Glutamatergic neuron (in vitro differentiated cells): ENCODE results near the gene MICAL3. TPM values are rescaled to one million over a fixed set of nuclear protein-coding genes. Genes with fewer than 3 reads are reported as not detected.

Experiments
- DNase-seq: peaks from one replicate; pipeline ENCODE4 v3.0.0; 2022
- H3K27ac Mint-ChIP-seq: one replicate; pipeline ENCODE4 v1.8.0; 2020; ENCODE audit warnings: mild to moderate bottlenecking, mixed read lengths, inconsistent platforms; ENCODE audit not compliant: unreplicated experiment
- H3K27me3 Mint-ChIP-seq: one replicate; pipeline ENCODE4 v1.8.0; 2020; ENCODE audit warnings: mild to moderate bottlenecking, moderate library complexity, mixed read lengths, inconsistent platforms; ENCODE audit not compliant: unreplicated experiment
- H3K36me3 Mint-ChIP-seq: one replicate; pipeline ENCODE4 v1.8.0; 2020; ENCODE audit warnings: mild to moderate bottlenecking, mixed read lengths, inconsistent platforms; ENCODE audit not compliant: unreplicated experiment
- H3K4me1 Mint-ChIP-seq: one replicate; pipeline ENCODE4 v1.8.0; 2020; ENCODE audit warnings: mild to moderate bottlenecking, low read depth, mixed read lengths, inconsistent platforms; ENCODE audit not compliant: unreplicated experiment
- H3K4me3 Mint-ChIP-seq: one replicate; pipeline ENCODE4 v1.8.0; 2020; ENCODE audit warnings: mild to moderate bottlenecking, mixed read lengths, inconsistent platforms; ENCODE audit not compliant: unreplicated experiment
- H3K9me3 Mint-ChIP-seq: one replicate; pipeline ENCODE4 v1.8.0; 2020; ENCODE audit warnings: mild to moderate bottlenecking, moderate library complexity, mixed read lengths, inconsistent platforms; ENCODE audit not compliant: unreplicated experiment
- total RNA-seq: library from RNA; stranded (reverse); fragmentation: NEBNext Ultra II Directional; extraction: Animal tissue kit (Norgen Biotek cat#: 25700); gene quantifications from one replicate; pipeline ENCODE4 v1.2.1, GENCODE V29; 2021; ENCODE audit not compliant: unreplicated experiment
- TF ChIP-seq, protein P1 (sequence below): fragments of 200-600 bp; sonication (generic); IDR thresholded peaks from one replicate; pipeline ENCODE4 v1.5.0; 2021; ENCODE audit not compliant: partially characterized antibody, unreplicated experiment

The MICAL3 gene
- total RNA-seq, 1 donor from 2014 or later = 132 TPM

DNA sequence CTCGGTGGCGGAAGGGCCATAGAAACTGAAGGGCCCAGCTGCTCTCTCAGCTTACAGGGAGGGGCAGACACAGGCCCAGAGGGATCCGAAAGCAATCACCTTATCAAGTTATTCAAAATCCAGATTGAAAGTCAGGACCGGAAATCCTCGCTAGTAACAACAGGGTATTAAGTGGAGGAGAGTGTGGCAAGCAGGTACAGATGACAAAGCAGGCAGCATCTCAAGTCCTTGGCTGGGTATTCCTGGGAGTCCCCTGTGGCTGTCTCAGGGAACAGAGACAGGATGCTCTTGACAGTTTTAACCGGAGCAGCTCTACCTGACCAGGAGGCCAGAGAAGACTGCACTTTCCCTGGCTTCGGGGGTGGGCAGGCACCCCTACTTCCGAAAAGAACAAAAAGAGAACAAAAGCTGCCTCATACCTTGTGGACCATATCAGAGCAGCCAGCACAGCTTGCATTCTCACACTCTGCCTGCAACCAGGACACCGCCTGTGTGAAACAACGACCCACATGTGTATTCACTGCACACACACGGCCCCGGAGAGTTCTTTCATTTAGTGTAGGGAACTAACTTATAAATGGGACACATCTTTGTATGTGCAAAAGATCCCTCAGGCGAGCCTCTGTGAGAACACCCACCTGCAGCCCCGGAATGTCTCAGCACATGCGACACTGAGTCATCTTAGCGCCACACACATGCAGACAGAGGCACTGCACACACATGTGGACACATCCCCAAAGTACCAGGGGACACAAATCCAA lies 78.3 kb downstream of the MICAL3 start:
- H3K4me3 Mint-ChIP-seq = peak overlapping the region; percentile 77
- peaks cover 12% of the 10 kb centered on the region for H3K27me3 Mint-ChIP-seq
- H3K4me1 Mint-ChIP-seq = peaks cover 82% of the 10 kb centered on the region
- DNase-seq = no peak
- peaks cover 27% of the 10 kb centered on the region for H3K9me3 Mint-ChIP-seq
- TF ChIP-seq, protein P1, sequence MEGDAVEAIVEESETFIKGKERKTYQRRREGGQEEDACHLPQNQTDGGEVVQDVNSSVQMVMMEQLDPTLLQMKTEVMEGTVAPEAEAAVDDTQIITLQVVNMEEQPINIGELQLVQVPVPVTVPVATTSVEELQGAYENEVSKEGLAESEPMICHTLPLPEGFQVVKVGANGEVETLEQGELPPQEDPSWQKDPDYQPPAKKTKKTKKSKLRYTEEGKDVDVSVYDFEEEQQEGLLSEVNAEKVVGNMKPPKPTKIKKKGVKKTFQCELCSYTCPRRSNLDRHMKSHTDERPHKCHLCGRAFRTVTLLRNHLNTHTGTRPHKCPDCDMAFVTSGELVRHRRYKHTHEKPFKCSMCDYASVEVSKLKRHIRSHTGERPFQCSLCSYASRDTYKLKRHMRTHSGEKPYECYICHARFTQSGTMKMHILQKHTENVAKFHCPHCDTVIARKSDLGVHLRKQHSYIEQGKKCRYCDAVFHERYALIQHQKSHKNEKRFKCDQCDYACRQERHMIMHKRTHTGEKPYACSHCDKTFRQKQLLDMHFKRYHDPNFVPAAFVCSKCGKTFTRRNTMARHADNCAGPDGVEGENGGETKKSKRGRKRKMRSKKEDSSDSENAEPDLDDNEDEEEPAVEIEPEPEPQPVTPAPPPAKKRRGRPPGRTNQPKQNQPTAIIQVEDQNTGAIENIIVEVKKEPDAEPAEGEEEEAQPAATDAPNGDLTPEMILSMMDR = no peak
- H3K36me3 Mint-ChIP-seq = no peaks in the 10 kb centered on the region
- H3K27ac Mint-ChIP-seq = peak overlapping the region; percentile 94

- H3K27me3 Mint-ChIP-seq = peaks cover 13% of the 10 kb centered on the region
- peaks cover 27% of the 10 kb centered on the region for H3K9me3 Mint-ChIP-seq
- TF ChIP-seq, protein P1 = no peak
- H3K27ac Mint-ChIP-seq = peak overlapping the region; percentile 94
- no peaks in the 10 kb centered on the region for H3K36me3 Mint-ChIP-seq
- peaks cover 85% of the 10 kb centered on the region for H3K4me1 Mint-ChIP-seq
- DNase-seq = no peak
- H3K4me3 Mint-ChIP-seq = peak overlapping the region; percentile 77
Observed at GRCh38 chr22:17945156-17945887, 79.0 kb downstream of the MICAL3 start.

DNA sequence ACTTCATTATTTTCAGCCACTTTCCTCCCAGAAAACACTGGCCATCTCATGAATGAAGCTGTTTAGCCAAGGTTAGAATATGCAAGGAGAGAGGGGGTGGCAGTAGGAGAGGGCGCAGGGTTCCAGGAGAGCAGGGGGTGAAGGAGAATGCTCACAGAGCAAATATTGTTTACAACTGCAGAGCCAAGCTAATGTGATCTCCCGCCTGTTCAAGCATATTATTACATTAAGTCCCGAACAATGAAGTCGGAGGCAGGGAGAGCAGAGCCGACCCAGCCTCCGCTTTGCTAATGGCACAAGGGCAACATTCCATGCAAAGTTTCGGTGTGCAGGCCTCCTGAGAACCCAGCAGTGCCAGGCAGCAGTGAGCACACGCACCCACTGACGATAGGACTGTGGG lies 80.1 kb downstream of the MICAL3 start:
- H3K4me3 Mint-ChIP-seq = peak overlapping the region; percentile 63
- peaks cover 88% of the 10 kb centered on the region for H3K4me1 Mint-ChIP-seq
- TF ChIP-seq, protein P1 = no peak
- no peak for DNase-seq
- peak overlapping the region; percentile 94 for H3K27ac Mint-ChIP-seq
- peaks cover 11% of the 10 kb centered on the region for H3K27me3 Mint-ChIP-seq
- no peaks in the 10 kb centered on the region for H3K36me3 Mint-ChIP-seq
- H3K9me3 Mint-ChIP-seq = peaks cover 23% of the 10 kb centered on the region

DNA sequence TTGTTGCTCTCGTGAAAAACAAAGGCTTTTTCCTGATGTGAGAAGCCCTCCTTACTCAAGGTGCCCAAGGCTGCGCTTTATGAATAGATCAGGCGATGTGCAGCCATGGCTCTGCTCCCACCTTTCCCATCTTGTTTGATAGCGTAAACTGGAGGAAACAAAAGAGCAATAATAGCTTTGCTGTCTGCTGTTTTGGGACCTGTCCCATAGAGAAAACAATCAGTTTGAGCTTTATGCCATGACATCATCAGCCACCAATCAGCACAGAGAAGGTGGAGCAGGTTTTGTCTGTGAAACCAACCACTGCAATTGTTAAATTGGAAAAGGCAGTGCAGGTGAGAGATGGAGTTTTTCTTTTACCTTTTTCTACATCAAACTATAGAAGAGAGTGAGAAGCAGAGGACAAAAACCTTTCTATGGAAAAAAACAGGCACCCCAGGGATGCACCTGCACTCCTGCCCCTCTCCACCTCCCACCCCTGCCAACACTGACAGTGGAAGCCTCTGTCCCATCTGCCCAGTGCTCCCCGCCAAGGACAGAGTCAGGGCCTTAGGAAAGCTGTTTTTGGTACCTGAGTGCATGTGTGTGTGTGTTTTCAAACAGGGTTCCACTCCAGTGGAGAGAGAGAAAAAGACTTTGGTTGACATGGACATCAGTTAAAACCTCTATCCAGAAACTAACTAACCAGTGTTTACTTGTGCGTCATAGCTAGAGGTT lies 80.7 kb downstream of the MICAL3 start:
- Mint-ChIP-seq H3K27me3 (peaks cover 11% of the 10 kb centered on the region), H3K4me3 (peak overlapping the region; percentile 72), H3K9me3 (peaks cover 23% of the 10 kb centered on the region), H3K4me1 (peaks cover 90% of the 10 kb centered on the region), H3K36me3 (no peaks in the 10 kb centered on the region), H3K27ac (peak overlapping the region; percentile 94)
- TF ChIP-seq, protein P1 = no peak
- DNase-seq = no peak
